CD14-positive monocyte (primary cell): ENCODE results near the gene CARS2. TPM values are rescaled to one million over a fixed set of nuclear protein-coding genes. Genes with fewer than 3 reads are reported as not detected.

Experiments used
- DNase-seq, 3 donors: peaks; one replicate each; pipeline ENCODE4 v3.0.0-alpha.2; 2011 to 2022
- H2AFZ ChIP-seq: 2 replicates; pipeline ENCODE4 v1.6.0; 2012; ENCODE audit warnings: mild to moderate bottlenecking, low read depth, low read length, inconsistent platforms; ENCODE audit not compliant: insufficient read depth, poor library complexity, severe bottlenecking
- H3K27ac ChIP-seq, 2 donors: 1 replicate in 1 of 2; 2 replicates in 1 of 2; pipeline ENCODE4 v1.5.1; 2012 to 2013; ENCODE audit warnings: low read length in 2 of 2, control low read depth in 1 of 2, inconsistent platforms in 1 of 2, low read depth in 1 of 2, mild to moderate bottlenecking in 1 of 2
- H3K27me3 ChIP-seq, 2 donors: one replicate each; pipeline versions ENCODE4 v1.6.0 to v1.6.1; 2011 to 2013; ENCODE audit warnings: low read length in 2 of 2; ENCODE audit not compliant: control insufficient read depth in 2 of 2, insufficient read depth in 2 of 2
- H3K36me3 ChIP-seq, 2 donors: replicated peaks in 1 of 2; 1 replicate in 1 of 2; 2 replicates in 1 of 2; pipeline versions ENCODE4 v1.5.1 to v1.6.1; 2012 to 2013; ENCODE audit warnings: low read length in 2 of 2, control low read depth in 1 of 2, inconsistent platforms in 1 of 2, mild to moderate bottlenecking in 1 of 2; ENCODE audit not compliant: insufficient read depth in 2 of 2, control insufficient read depth in 1 of 2
- H3K4me1 ChIP-seq, 2 donors: 1 replicate in 1 of 2; 2 replicates in 1 of 2; pipeline versions ENCODE4 v1.5.1 to v1.6.1; 2012 to 2013; ENCODE audit warnings: low read length in 2 of 2, control low read depth in 1 of 2, inconsistent platforms in 1 of 2, mild to moderate bottlenecking in 1 of 2, moderate library complexity in 1 of 2; ENCODE audit not compliant: insufficient read depth in 2 of 2, control insufficient read depth in 1 of 2
- H3K4me2 ChIP-seq: replicated peaks from 2 replicates; pipeline ENCODE3; 2012; ENCODE audit warnings: low read length, moderate library complexity, mild to moderate bottlenecking; ENCODE audit not compliant: poor library complexity, severe bottlenecking; ENCODE audit errors: extremely low read depth
- H3K4me3 ChIP-seq, 3 experiments: fragments of 200-600 bp in 1 of 3; sonication (generic) in 1 of 3; replicated peaks in 1 of 3; 1 replicate in 2 of 3; 2 replicates in 1 of 3; pipeline ENCODE4 v1.5.1; 2011 to 2013; ENCODE audit warnings: low read length in 3 of 3, mild to moderate bottlenecking in 3 of 3, control low read depth in 2 of 3, low read depth in 2 of 3, inconsistent platforms in 1 of 3, moderate library complexity in 1 of 3
- H3K79me2 ChIP-seq: 2 replicates; pipeline ENCODE4 v1.6.0; 2012; ENCODE audit warnings: mild to moderate bottlenecking, control low read depth, inconsistent platforms, low read length, moderate library complexity; ENCODE audit not compliant: insufficient read depth
- H3K9ac ChIP-seq: 2 replicates; pipeline ENCODE4 v1.6.0; 2017; ENCODE audit warnings: low read length, mild to moderate bottlenecking; ENCODE audit not compliant: insufficient read depth, poor library complexity, severe bottlenecking
- H3K9me3 ChIP-seq, 2 donors: replicated peaks in 1 of 2; 1 replicate in 1 of 2; 2 replicates in 1 of 2; pipeline versions ENCODE4 v1.5.1 to v1.6.1; 2012 to 2013; ENCODE audit warnings: low read length in 2 of 2, control low read depth in 1 of 2; ENCODE audit not compliant: control insufficient read depth in 1 of 2, insufficient read depth in 1 of 2
- H4K20me1 ChIP-seq: 2 replicates; pipeline ENCODE4 v1.6.0; 2012; ENCODE audit warnings: mild to moderate bottlenecking, low read length, control low read depth, moderate library complexity; ENCODE audit not compliant: insufficient read depth
- H3K27ac Mint-ChIP-seq, 7 donors: one replicate each; pipeline ENCODE4 v1.8.0; 2020; ENCODE audit warnings: mild to moderate bottlenecking in 7 of 7, mixed read lengths in 7 of 7, moderate library complexity in 6 of 7, inconsistent platforms in 2 of 7
- H3K27me3 Mint-ChIP-seq, 3 donors: one replicate each; pipeline ENCODE4 v1.8.0; 2021 to 2022; ENCODE audit warnings: low read depth in 3 of 3, mild to moderate bottlenecking in 3 of 3, mixed read lengths in 3 of 3, moderate library complexity in 3 of 3, inconsistent platforms in 1 of 3
- H3K36me3 Mint-ChIP-seq, 2 donors: one replicate each; pipeline ENCODE4 v1.8.0; 2020; ENCODE audit warnings: mixed read lengths in 2 of 2, inconsistent platforms in 1 of 2, mild to moderate bottlenecking in 1 of 2
- H3K4me1 Mint-ChIP-seq: one replicate; pipeline ENCODE4 v1.8.0; 2020; ENCODE audit warnings: mild to moderate bottlenecking, mixed read lengths
- H3K4me3 Mint-ChIP-seq, 2 donors: one replicate each; pipeline ENCODE4 v1.8.0; 2020; ENCODE audit warnings: mild to moderate bottlenecking in 2 of 2, mixed read lengths in 2 of 2, moderate library complexity in 1 of 2
- H3K9me3 Mint-ChIP-seq, 7 donors: one replicate each; pipeline ENCODE4 v1.8.0; 2020 to 2022; ENCODE audit warnings: mixed read lengths in 7 of 7, mild to moderate bottlenecking in 6 of 7, moderate library complexity in 6 of 7, inconsistent platforms in 2 of 7
- WGBS: methylation state at CpG from one replicate; pipeline ENCODE4 v1.1.5; 2013; ENCODE audit warnings: missing lambda C conversion rate; ENCODE audit not compliant: insufficient coverage; 5-methylcytosine and 5-hydroxymethylcytosine counted together
- intact Hi-C, 2 donors: fragments of 100-400 bp; cut with micrococcal nuclease; formaldehyde crosslinking; loops; one replicate each; pipeline versions ENCODE4 v1.15.0 to v1.15.1; 2023
- polyA plus RNA-seq, 3 donors: library from polyadenylated mRNA; depleted of rRNA in 1 of 3; unstranded in 2 of 3; stranded (reverse) in 1 of 3; fragments of 300-500 nt in 2 of 3; fragments of >200 nt in 1 of 3; fragmentation: Illumina TruSeq in 2 of 3; gene quantifications; 1 replicate in 2 of 3; 2 replicates in 1 of 3; pipeline ENCODE4 v1.2.3, GENCODE V29; 2012 to 2021
- TF ChIP-seq, protein P1 (sequence below): fragments of 200-600 bp; IDR thresholded peaks from one replicate; pipeline ENCODE4 v1.8.0; 2022; ENCODE audit warnings: antibody characterized with exemption, mild to moderate bottlenecking

The CARS2 gene
- polyA plus RNA-seq, 3 donors = 130 to 305 (median 227) TPM

DNA sequence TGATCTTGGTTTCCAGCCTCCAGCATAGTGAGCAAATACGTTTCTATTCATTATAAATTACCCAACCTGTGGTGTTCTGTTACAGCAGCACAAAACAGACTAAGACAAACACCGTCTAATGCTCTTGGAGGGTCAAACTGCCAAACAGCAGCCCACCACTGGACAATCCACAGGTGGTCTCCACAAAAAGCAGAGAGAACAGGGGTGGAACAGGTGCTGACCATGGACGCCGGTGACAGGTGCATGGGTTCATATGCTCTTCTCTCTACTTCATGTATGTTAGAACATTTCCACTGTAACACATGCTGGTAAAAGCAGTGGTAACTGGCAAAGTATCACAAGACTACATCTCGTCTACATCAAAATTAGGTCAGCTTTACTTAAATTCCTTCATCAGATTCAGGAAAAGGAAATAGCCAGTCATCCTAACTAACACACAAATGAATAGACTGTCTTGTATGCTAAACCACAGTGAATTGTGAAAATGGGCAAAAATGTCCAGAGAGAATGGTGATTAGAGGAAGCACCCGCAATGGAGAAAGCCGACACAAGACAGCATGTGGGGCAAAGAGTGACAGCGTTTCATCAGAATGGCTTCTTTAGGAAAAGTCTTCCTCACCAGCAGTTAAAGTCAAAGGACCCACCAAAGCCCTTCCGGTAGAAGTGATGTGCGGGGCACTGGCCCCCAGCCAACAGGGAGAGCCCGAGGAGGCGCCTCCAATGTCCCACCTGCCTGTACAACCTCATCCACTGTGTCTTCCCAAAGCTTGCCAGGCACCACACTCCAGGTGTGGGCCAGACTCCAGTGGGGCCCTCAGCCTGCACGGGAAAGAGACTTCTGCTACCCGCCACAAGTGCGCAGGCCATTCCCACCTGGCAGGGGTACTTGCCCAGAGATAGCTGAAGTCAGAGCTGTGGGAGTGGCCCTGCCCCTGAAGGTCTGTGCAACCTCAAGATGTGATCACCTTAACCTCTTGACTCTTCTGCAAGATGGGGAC, 6.5 kb downstream of the CARS2 start:
- no peak overlapping the region for H2AFZ ChIP-seq
- H3K27me3 Mint-ChIP-seq = no peaks in the 10 kb centered on the region
- H3K79me2 ChIP-seq = peaks cover 61% of the 10 kb centered on the region
- H3K9me3 ChIP-seq = no peaks in the 10 kb centered on the region
- peaks cover 60% of the 10 kb centered on the region for H3K4me1 Mint-ChIP-seq
- no peaks in the 10 kb centered on the region for H3K27me3 ChIP-seq
- intact Hi-C loops = loop anchor here (5.0 kb wide), 1 partner anchor 37 kb away; no protein-coding TSS in a partner anchor
- peaks cover 59 to 73% of the 10 kb centered on the region in 2 donors for H3K36me3 Mint-ChIP-seq
- H4K20me1 ChIP-seq = no peaks in the 10 kb centered on the region
- no peaks in the 10 kb centered on the region for H3K9me3 Mint-ChIP-seq
- H3K4me1 ChIP-seq = peaks cover 58 to 68% of the 10 kb centered on the region in 2 donors
- DNase-seq = peak; percentile 58 to 66 (median 63)
- WGBS = 62% methylated on average over 10 of the region's 15 CpGs
- TF ChIP-seq, protein P1, sequence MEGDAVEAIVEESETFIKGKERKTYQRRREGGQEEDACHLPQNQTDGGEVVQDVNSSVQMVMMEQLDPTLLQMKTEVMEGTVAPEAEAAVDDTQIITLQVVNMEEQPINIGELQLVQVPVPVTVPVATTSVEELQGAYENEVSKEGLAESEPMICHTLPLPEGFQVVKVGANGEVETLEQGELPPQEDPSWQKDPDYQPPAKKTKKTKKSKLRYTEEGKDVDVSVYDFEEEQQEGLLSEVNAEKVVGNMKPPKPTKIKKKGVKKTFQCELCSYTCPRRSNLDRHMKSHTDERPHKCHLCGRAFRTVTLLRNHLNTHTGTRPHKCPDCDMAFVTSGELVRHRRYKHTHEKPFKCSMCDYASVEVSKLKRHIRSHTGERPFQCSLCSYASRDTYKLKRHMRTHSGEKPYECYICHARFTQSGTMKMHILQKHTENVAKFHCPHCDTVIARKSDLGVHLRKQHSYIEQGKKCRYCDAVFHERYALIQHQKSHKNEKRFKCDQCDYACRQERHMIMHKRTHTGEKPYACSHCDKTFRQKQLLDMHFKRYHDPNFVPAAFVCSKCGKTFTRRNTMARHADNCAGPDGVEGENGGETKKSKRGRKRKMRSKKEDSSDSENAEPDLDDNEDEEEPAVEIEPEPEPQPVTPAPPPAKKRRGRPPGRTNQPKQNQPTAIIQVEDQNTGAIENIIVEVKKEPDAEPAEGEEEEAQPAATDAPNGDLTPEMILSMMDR = no peak
- H3K4me3 Mint-ChIP-seq = peak overlapping the region in 1 of 2 donors; percentile 61
- peak overlapping the region; percentile 84 to 96 (median 94) for H3K27ac Mint-ChIP-seq
- peak overlapping the region; percentile 37 for H3K9ac ChIP-seq
- H3K36me3 ChIP-seq = peaks cover 30 to 62% of the 10 kb centered on the region in 2 donors
- peak overlapping the region; percentile 57 for H3K4me2 ChIP-seq
- H3K27ac ChIP-seq = peak overlapping the region; percentile 91
- peak overlapping the region in 1 of 3 experiments; percentile 44 for H3K4me3 ChIP-seq

DNA sequence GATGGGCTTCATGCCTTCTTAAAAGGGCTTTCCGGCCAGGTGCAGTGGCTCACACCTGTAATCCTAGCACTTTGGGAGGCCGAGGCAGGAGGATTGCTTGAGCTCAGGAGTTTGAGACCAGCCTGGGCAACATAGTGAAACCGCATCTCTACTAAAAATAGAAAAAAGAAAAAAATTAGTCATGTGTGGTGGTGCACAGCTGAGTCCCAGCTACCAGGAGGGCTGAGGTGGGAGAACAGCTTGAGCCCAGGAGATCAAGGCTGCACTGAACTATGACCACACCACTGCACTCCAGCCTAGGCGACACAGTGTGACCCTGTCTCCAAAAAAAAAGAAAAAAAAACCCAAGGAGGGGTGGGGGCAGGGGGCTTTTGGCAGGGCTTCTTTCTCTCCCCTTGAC, 7.2 kb downstream of the CARS2 start:
- 100% methylated on average over 1 of the region's 4 CpGs for WGBS
- TF ChIP-seq, protein P1 = no peak
- peak overlapping the region; percentile 37 for H3K9ac ChIP-seq
- H3K79me2 ChIP-seq = peaks cover 54% of the 10 kb centered on the region
- Mint-ChIP-seq H3K36me3 (peaks cover 58 to 76% of the 10 kb centered on the region in 2 donors), H3K27ac (peak overlapping the region; percentile 84 to 96 (median 94)), H3K4me3 (no peak overlapping the region), H3K27me3 (no peaks in the 10 kb centered on the region), H3K9me3 (no peaks in the 10 kb centered on the region), H3K4me1 (peaks cover 55% of the 10 kb centered on the region)
- DNase-seq = no peak
- H3K27me3 ChIP-seq = no peaks in the 10 kb centered on the region
- peak overlapping the region; percentile 91 for H3K27ac ChIP-seq
- no peaks in the 10 kb centered on the region for H4K20me1 ChIP-seq
- H3K36me3 ChIP-seq = peaks cover 33 to 69% of the 10 kb centered on the region in 2 donors
- peaks cover 51 to 61% of the 10 kb centered on the region in 2 donors for H3K4me1 ChIP-seq
- peak overlapping the region; percentile 57 for H3K4me2 ChIP-seq
- peak overlapping the region in 1 of 3 experiments; percentile 44 for H3K4me3 ChIP-seq
- H3K9me3 ChIP-seq = no peaks in the 10 kb centered on the region
- intact Hi-C loops = loop anchor here in 1 of 2 donors (5.0 kb wide), 1 partner anchor 36 kb away; no protein-coding TSS in a partner anchor
- H2AFZ ChIP-seq = no peak overlapping the region
